ENCODE measurements around the gene ABCA2.

GRCh38 chr9:137064880-137065164 is 36.8 kb upstream of the ABCA2 start:
- TF ChIP-seq, protein P1, sequence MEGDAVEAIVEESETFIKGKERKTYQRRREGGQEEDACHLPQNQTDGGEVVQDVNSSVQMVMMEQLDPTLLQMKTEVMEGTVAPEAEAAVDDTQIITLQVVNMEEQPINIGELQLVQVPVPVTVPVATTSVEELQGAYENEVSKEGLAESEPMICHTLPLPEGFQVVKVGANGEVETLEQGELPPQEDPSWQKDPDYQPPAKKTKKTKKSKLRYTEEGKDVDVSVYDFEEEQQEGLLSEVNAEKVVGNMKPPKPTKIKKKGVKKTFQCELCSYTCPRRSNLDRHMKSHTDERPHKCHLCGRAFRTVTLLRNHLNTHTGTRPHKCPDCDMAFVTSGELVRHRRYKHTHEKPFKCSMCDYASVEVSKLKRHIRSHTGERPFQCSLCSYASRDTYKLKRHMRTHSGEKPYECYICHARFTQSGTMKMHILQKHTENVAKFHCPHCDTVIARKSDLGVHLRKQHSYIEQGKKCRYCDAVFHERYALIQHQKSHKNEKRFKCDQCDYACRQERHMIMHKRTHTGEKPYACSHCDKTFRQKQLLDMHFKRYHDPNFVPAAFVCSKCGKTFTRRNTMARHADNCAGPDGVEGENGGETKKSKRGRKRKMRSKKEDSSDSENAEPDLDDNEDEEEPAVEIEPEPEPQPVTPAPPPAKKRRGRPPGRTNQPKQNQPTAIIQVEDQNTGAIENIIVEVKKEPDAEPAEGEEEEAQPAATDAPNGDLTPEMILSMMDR (IDR thresholded peaks at IDR 0.05) = no peak
- no peak for TF ChIP-seq POLR2A (IDR thresholded peaks at IDR 0.05)
